ELR (cell line): ENCODE data around the gene EPOP.

Experiments used
- DNase-seq: peaks from one replicate; pipeline ENCODE4 v3.0.0-alpha.2; 2015; ENCODE audit warnings: low read depth

Gene EPOP

DNA sequence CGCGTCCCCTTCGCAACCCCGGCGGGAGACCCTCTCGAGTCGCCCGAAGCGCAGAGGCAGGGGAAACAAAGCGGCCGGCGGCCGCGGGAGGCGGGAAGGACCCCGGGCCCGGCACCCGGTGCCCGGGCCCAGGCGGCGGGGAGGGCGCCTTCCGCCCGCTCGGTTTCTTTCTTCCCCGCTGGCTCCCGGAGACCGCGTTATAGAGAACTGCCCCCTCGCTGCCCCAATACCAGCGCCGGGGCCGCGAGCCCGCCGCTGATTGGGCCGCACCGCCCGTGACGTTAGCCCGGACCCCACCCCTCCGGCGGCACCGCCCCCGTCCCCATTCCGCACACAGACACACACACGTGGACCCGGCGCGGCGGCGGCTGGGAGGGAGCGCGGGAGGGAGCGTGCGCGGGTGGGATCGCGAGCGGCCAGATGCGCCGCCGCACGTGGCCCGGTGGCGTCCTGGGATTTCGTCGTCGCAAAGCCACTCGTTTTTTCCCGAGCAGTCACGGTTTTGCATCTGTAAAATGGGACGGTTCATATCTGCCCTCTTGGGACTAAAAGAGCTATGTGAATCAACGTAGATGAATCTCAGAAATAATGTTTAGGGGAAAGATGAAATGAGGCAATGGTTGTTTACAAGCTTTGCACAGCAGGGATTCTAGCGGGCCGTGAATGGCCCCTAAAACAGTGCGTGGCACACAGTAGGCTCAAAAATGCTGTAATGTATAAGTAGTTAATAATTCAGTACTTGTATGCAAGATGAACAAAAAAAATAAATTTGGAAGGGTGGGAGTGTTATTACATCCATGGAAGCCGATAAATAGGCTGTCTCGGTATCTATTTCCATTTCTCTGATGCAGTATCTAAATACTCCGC lies at the start of gene EPOP:
Gene EPOP, minus strand, starts transcription at position 209 of the 867 bp plus-strand sequence. CDS start 462 bp downstream, outside the sequence.
- DNase-seq: peak; percentile 82

DNA sequence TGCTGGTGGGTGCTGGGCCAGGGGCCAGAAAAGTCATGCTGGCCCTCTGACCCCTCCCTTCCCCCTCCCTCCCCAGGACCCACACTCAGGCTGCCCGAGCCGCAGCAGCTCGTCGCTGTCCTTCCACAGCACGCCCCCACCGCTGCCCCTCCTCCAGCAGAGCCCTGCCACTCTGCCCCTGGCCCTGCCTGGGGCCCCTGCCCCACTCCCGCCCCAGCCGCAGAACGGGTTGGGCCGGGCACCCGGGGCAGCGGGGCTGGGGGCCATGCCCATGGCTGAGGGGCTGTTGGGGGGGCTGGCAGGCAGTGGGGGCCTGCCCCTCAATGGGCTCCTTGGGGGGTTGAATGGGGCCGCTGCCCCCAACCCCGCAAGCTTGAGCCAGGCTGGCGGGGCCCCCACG lies 47.0 kb upstream of the EPOP start:
- no peak for DNase-seq

DNA sequence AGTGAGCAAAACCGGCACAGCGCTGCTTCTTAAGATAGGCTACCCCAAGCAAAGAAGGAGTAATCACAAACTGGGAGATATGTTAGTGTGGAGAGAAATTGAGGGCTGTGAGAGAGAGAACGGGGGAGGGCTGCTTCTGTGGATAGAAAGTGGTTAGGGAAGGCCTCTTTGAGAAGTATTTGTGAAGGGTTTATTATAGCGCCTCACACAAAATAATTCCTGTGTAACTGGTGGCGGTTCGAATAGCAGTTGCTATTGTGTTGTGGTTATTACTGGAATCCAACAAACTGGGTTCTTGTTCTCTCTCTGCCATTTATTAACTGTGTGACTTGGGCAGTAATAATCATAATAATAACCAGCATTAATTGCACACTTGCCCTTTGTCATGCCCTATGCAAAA lies 46.2 kb upstream of the EPOP start:
- no peak for DNase-seq

DNA sequence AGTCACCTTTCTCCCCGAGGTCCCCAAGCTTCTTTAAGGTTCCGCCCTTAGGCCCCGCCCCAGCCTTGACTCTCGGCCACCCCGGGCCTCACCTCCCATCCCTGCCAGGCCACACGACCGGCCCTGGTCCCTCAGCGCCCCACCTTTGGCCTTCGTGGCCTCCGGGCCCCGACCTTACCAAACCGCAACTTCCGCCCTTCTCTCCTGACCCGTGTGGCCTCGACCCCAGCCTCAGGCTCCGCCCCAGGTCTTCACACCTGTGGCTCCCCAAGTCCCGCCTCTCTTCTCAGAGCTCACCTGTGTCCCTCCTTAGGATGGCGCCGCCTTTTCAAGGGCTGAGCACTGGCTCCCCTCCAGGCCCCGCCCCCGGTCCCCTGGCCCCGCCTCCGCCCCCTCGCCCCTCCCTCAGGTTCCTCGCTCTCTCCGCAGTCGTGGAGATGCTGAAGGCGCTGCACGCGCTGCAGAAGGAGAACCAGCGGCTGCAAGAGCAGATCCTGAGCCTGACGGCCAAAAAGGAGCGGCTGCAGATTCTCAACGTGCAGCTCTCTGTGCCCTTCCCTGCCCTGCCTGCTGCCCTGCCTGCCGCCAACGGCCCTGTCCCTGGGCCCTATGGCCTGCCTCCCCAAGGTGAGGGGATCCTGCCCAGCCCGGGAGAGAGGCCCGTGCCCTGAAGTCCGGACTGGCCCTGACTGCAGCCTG lies 45.3 kb upstream of the EPOP start:
- DNase-seq: no peak

DNA sequence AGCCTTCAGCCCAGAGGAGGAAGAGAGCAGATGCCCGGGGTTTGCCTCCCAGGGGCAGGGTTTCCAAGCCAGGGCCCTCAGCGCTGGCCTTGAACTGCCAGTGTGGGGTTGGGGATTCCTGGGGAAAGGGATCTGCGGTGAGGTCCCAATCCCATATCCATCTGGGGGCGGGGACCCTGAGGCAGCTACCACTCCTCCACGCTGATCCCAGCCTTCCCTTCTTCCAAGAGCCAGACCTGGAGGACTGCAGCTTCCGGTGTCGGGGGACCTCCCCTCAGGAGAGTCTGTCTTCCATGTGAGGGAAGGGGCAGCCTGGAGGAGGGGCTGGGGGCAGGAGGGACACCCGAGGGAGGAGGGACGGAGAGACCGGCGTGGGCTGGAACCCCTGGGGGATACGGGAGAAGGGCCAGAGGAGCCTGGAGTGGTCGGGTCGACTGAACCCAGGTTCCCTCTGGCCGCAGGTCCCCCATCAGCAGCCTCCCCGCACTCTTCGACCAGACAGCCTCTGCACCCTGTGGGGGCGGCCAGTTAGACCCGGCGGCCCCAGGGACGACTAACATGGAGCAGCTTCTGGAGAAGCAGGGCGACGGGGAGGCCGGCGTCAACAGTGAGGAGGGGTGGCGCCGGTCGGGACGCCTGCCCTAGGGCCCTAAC lies 44.7 kb upstream of the EPOP start:
- DNase-seq: no peak

DNA sequence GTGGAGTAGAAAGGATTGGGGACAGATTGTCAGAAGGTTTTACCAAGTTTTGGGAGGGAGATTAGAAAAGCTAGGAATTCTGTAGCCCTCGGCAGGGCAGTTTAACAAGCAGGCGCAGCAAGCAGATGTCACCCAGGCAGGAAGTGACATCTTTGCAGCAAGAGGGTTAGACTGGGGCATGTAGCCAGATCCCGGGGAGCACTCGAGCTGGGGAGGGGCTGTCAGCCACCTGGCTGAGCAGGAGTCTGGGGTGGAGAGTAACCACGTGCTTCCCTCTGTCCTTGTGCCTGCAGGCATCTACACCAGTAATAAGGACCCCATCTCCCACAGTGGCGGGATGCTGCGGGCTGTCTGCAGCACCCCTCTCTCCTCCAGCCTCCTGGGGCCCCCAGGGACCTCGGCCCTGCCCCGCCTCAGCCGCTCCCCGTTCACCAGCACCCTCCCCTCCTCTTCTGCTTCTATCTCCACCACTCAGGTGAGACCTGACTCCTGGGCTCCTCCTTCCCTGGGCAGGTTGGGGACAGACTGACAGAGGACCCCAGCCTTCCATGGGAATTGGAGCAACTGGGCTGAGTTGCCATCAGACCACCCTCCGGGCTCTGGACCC lies 42.5 kb upstream of the EPOP start:
- no peak for DNase-seq

DNA sequence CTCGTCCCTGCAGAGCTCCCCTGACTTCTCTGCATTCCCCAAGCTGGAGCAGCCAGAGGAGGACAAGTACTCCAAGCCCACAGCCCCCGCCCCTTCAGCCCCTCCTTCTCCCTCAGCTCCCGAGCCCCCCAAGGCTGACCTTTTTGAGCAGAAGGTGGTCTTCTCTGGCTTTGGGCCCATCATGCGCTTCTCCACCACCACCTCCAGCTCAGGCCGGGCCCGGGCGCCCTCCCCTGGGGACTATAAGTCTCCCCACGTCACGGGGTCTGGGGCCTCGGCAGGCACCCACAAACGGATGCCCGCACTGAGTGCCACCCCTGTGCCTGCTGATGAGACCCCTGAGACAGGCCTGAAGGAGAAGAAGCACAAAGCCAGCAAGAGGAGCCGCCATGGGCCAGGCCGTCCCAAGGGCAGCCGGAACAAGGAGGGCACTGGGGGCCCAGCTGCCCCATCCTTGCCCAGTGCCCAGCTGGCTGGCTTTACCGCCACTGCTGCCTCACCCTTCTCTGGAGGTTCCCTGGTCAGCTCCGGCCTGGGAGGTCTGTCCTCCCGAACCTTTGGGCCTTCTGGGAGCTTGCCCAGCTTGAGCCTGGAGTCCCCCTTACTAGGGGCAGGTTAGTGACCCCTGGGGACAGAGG lies 41.7 kb upstream of the EPOP start:
- no peak for DNase-seq

DNA sequence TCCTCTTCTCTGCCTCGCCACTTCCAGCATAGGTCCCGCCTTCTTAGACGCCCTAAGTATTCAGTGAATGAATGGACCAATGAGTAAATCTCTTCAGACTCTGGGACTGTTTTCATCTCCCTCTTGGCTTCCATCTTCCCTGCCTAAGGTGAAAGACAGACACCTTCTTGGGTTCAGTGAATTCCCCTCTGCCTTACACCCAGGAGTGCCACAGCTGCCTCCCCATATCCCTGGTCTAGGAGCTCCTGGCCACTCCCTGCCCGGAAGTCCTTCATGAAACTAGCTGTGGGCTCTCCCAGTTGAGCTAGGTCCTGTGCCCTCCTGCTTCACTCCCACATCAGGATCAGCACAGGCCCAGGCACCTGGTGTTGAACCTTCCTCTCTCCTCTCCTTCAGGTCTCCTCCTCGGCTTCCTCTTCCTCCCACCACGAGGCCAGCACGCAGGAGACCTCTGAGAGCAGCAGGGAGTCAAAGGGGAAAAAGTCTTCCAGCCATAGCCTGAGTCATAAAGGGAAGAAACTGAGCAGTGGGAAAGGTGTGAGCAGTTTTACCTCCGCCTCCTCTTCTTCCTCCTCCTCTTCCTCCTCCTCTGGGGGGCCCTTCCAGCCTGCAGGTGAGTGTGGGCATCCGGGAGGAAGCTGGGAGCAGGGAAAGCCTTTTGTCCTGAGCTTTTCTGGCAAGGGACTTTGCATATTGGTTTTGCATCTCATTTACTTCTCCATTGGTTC lies 40.6 kb upstream of the EPOP start:
- no peak for DNase-seq

DNA sequence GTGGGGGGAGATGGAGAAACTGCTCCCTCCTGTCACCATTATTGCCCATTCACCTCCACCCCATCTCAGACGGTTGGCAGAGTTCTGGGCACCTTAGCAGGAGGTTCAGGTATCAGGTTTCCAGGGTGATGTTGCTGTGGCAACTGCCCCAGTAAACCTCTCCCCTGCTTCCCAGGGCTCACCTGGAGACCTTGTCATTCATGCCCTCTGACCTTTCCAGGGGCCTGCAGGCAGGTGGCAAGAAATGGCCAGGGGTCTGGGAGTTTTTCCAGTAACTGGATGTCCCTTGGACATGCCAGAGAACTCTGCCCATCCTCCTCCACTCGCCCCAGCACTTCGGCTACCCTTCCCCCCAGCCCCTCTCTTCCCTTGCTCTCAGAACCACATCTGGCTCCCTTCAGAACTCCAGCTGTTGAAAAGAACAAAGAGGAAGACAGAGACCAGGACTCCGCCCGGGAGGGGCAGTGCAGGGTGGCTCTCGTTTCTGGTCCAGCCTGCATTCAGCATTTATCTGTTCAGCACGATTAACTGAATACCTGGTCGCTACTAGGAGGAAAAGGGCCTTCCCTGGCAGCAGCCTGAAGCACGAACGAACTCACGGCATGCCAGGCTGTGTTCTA lies 38.8 kb upstream of the EPOP start:
- DNase-seq: no peak

DNA sequence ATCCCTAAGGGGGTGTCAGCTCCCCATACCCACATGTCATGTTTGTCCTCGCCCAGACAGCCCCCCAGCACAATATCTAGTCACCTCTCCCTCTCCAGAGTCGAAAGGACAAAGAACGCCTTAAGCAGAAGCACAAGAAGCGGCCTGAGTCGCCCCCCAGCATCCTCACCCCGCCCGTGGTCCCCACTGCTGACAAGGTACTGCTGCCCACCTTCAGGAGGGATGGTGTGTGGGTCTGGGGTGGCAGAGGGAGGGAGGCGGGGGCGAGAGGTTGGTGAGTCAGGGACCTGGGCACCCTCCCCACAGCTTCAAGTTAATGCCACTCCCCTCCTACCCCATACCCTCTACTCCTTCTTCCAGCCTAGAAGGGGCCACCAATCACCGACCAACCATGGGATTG lies 37.8 kb upstream of the EPOP start:
- DNase-seq: no peak

DNA sequence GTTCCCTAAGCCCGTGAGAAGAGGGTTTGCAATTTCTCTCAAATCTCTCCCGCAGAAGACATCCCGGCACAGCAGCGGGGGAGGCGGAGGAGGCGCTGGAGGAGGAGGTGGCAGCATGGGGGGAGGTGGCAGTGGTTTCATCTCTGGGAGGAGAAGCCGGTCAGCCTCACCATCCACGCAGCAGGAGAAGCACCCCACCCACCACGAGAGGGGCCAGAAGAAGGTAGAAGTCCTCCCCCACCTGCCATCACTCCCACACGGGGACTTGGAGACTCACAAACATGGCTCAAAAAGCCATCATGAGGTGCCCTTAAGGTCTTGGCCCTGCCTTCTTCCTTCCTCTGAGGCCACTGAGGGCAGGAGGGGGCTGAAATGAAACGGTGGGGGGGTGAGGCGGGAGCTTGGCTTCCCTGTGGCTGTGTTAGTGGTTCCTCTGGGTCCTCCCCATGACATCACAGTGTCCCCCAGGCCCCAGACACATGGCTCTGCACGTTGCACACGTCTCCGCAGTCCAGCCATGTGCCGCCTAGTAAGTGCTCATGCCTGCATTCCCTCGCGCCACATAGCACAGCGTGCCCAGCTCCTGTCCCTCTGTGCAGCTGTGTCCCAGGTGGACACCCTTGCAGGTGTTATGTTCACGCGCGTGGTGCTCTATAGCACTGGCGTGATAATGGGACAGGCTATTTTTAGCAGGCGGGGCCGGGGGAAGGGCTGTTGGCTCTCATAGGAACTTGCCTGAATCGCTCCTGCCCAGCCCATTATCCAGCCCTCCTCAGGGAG lies 37.2 kb upstream of the EPOP start:
- DNase-seq: no peak

DNA sequence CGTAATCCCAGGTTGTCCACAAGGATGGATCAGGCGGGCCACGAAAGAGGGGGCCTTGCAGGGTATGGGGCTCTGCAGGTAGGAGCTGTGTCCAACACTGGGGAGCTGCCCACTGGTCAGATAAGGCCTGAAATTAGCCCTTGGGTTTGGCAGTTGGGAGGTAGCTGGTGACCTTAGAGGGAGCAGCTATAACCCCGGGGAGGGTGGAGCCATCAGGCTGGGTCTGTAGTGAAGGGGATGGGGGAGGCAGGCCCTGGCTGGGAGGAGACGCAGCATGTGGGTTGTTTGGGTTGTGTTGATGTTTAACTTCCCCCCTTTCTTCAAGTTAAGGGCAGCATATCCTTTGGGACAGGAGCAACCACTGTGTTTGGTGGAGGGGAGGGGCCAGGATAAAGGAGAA lies 36.2 kb upstream of the EPOP start:
- DNase-seq: no peak

DNA sequence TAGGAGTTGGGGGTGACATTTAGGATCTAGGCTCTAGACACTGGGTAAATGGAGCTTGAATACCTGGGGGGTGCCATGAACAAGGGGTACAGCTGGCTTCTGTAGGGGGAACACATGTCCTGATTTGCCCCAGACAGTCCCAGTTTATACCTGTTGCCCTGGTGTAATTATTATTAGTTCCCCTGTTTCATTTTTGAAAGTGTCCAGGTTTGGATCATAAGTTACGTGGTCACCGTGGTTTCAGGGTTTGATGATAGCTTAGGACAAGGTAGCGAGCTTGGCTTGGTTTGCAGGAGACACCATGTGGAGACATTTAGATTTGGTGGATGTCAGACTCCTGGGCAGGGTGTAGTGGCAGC lies 35.8 kb upstream of the EPOP start:
- DNase-seq: no peak

DNA sequence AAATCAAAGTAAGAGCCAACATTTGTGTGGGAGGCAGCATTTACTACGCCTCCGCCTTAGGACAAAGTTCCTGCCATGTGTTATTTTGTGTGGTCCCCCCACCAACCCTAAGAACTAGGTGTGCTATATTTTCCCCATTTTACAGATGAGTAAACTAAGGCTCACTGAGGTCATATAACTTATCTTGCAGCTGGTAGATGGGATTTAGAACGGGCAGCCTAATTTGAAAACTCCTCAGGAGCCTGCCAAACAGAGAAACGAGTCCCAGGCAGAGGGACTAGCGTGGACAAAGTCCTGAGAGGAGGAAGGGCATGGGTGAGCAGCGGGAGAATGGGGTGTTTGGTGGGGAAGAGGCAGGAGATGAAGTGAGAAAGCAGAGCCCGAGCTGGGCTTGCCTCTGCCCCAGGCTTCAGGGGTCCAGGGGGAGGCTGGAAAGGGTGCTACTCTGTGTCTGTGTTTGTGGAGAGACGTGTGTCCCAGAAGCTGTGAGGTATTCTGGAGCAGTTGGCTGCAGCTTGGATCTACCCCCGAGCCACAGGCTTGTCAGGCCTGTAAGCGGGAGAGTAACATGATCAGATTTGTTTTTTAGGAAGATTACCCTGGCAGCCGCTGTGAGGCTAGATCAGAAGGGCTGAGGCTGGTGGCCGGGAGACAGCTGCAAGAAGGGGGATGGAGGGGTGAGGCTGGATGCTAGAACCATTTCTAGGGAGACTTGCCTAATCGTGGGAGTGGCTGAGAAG lies 35.3 kb upstream of the EPOP start:
- no peak for DNase-seq

DNA sequence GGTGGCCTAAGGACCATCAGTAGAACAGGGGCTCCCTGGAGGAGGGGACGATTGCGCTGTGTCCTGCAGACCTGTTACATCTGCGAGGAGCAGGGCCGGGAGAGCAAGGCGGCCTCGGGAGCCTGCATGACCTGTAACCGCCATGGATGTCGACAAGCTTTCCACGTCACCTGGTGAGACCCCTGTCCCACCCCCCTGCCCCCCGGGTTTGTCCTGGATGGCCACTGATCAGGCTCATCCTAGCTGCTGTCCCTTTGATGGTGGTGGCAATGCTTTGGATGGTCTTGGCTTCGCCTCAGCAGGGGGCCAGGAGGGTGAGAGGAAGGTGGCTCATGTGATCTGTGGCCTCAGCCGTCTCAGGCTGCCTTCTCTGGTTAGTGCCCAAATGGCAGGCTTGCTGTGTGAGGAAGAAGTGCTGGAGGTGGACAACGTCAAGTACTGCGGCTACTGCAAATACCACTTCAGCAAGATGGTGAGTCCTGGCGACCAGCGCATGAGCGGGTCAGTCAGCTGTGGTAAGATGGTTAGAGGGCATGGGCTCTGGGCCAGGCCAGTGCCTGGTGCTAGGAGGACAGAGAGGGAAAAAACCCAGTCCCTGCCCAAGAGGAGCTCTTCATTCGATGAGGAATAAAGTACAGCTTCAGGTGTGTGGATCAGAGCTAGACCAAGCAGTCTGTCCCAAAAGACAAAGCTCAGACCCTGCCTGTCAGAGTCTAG lies 34.5 kb upstream of the EPOP start:
- DNase-seq: no peak

DNA sequence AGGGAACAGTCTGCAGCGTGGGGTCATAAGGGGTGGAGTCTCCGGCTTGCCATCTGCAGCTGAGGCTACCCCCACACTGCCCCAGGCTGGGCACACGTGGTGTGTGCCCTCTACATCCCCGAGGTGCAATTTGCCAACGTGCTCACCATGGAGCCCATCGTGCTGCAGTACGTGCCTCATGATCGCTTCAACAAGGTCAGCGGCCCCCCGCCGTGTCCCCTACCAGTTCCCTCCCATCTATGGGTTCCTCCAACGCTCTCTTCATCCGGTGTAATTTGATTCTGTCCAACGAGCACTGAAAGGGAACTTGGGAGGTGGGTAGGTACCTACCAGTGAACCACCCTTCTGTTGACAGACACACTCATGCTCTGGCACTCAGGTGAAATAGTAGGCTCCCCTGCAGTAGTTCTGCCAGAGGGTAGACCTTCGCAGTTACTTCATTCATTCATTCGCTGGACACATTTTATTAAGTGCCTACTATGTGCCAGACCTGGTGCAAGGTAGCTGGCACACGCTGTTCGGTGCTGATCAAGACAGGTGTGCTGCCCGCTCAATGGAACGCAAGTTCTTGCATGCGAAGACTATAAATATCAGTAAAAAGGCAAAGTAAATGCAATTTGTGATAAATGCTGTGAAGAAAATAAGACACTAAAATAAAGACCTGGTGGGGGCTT lies 33.1 kb upstream of the EPOP start:
- no peak for DNase-seq

DNA sequence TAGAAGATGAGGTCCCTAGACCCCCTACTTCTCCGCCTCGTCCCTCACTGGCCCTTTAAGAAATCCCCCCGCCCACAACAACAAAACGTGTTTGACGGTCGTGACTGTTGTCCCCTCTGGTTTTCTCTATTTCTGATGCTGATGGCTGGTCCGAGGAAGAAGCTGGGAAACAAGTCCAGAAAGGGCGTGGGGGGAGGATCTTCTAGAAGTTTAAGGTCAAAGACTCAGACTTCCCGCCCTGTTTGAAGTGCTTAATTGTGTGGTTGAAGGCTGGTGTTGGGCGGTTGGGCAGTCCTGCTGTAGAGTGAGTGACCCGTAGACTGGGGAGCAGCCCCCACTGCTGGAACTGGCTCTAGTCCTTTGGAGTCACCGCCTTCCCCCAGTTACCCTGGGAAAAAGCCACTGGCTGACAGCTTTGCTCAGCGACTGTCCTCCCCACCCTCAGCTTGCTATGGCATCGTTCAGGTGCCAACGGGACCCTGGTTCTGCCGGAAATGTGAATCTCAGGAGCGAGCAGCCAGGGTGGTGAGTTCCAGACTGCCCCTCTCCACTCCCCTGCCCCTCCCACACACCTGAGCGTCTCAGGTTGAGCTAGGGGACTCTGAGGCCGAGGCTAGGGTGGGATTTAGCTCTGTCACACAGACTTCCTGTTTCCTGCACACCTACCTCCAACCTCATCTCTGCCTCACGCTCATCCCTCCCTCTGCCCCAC lies 31.9 kb upstream of the EPOP start:
- peak; percentile 33 for DNase-seq
